Measurements from ENCODE around the gene DCN.

- TF ChIP-seq ELF4 (CRISPR knock-in tag; IDR thresholded peaks at IDR 0.05; ENCODE audit: low read depth) = no peak
- no peak for TF ChIP-seq CTCF (IDR thresholded peaks at IDR 0.05)
- TF ChIP-seq ZSCAN18 (CRISPR knock-in tag; IDR thresholded peaks at IDR 0.05) = no peak
- no peak for TF ChIP-seq IRF1 (CRISPR knock-in tag; IDR thresholded peaks at IDR 0.05)
- no peak for TF ChIP-seq FOXJ3 (CRISPR knock-in tag; IDR thresholded peaks at IDR 0.05; ENCODE audit: borderline replicate concordance)
These were observed 71.0 kb downstream of the DCN start, which contains the start of gene LUM for GRCh38 chr12:91111366-91112325.

Data from WTC11 (cell line).